CD4-positive, alpha-beta T cell (primary cell): ENCODE data around the gene CLEC16A. TPM values are rescaled to one million over a fixed set of nuclear protein-coding genes. Genes with fewer than 3 reads are reported as not detected.

Experiments used
- ATAC-seq: fragments of 200-7000 bp; cut with Tn5 transposase; one replicate; pipeline ENCODE4 v1.10.0; 2022; ENCODE audit warnings: mild to moderate bottlenecking; ENCODE audit not compliant: poor library complexity
- CTCF ChIA-PET: fragments of 350-600 bp; sonication (Branson Sonifier 250); formaldehyde crosslinking; loops from one replicate; lab custom pipeline; 2021; ENCODE audit warnings: antibody characterized with exemption, inconsistent platforms; lab: Charles Lee
- POLR2A ChIA-PET: fragments of 350-600 bp; sonication (Branson Sonifier 250); formaldehyde crosslinking; loops from one replicate; lab custom pipeline; 2021; ENCODE audit warnings: antibody characterized with exemption, inconsistent platforms; lab: Charles Lee
- DNase-seq, 14 experiments: peaks; one replicate each; pipeline ENCODE4 v3.0.0-alpha.2; 2013 to 2020; ENCODE audit warnings: mixed read lengths in 2 of 14
- H3K27ac ChIP-seq, 2 donors: one replicate each; pipeline versions ENCODE4 v1.5.1 to v1.7.0; 2013; ENCODE audit warnings: low read length in 2 of 2, low read depth in 1 of 2, mild to moderate bottlenecking in 1 of 2
- H3K27me3 ChIP-seq, 2 experiments: 1 replicate in 1 of 2; 2 replicates in 1 of 2; pipeline versions ENCODE4 v1.6.1 to v1.7.0; 2013; ENCODE audit warnings: low read length in 2 of 2, control low read depth in 1 of 2, mild to moderate bottlenecking in 1 of 2, moderate library complexity in 1 of 2; ENCODE audit not compliant: insufficient read depth in 2 of 2, control insufficient read depth in 1 of 2
- H3K36me3 ChIP-seq: one replicate; pipeline ENCODE4 v1.6.1; 2013; ENCODE audit warnings: low read length, control low read depth; ENCODE audit not compliant: insufficient read depth
- H3K4me1 ChIP-seq: one replicate; pipeline ENCODE4 v1.6.1; 2013; ENCODE audit warnings: low read length, control low read depth; ENCODE audit not compliant: insufficient read depth
- H3K4me3 ChIP-seq: one replicate; pipeline ENCODE4 v1.5.1; 2013; ENCODE audit warnings: mild to moderate bottlenecking, low read length, moderate library complexity
- H3K9me3 ChIP-seq, 2 experiments: 1 replicate in 1 of 2; 2 replicates in 1 of 2; pipeline versions ENCODE4 v1.6.1 to v1.7.0; 2013; ENCODE audit warnings: low read length in 2 of 2, mild to moderate bottlenecking in 2 of 2, control low read depth in 1 of 2, moderate library complexity in 1 of 2; ENCODE audit not compliant: control insufficient read depth in 1 of 2, insufficient read depth in 1 of 2
- H3K27ac Mint-ChIP-seq: one replicate; pipeline ENCODE4 v1.8.0; 2020; ENCODE audit warnings: mixed read lengths
- H3K27me3 Mint-ChIP-seq: one replicate; pipeline ENCODE4 v1.8.0; 2021; ENCODE audit warnings: mixed read lengths
- H3K36me3 Mint-ChIP-seq: one replicate; pipeline ENCODE4 v1.8.0; 2021; ENCODE audit warnings: low read depth, mixed read lengths
- H3K4me1 Mint-ChIP-seq: one replicate; pipeline ENCODE4 v1.8.0; 2021; ENCODE audit warnings: low read depth, mixed read lengths
- H3K4me3 Mint-ChIP-seq: one replicate; pipeline ENCODE4 v1.8.0; 2020; ENCODE audit warnings: mild to moderate bottlenecking, mixed read lengths
- H3K9me3 Mint-ChIP-seq: one replicate; pipeline ENCODE4 v1.8.0; 2020; ENCODE audit warnings: mixed read lengths
- intact Hi-C, 2 experiments: fragments of 100-400 bp; cut with DNase I in 1 of 2; cut with micrococcal nuclease in 1 of 2; formaldehyde crosslinking; loops; one replicate each; pipeline versions ENCODE4 v1.15.1 to v1.9.0; 2023 to 2025; cut with DNase I, micrococcal nuclease
- total RNA-seq, 174 experiments: library from RNA in 2 of 174; stranded (reverse) in 2 of 174; gene quantifications; one replicate each; pipeline ENCODE4 v1.2.3 and lab custom pipeline; 2021 to 2026
- TF ChIP-seq, protein P1 (sequence below): fragments of 200-600 bp; IDR thresholded peaks from one replicate; pipeline ENCODE4 v1.8.0; 2022; ENCODE audit warnings: antibody characterized with exemption, mild to moderate bottlenecking

The CLEC16A gene
- total RNA-seq, 2 experiments from 2014 or later: 21.7 to 22.7 TPM

DNA sequence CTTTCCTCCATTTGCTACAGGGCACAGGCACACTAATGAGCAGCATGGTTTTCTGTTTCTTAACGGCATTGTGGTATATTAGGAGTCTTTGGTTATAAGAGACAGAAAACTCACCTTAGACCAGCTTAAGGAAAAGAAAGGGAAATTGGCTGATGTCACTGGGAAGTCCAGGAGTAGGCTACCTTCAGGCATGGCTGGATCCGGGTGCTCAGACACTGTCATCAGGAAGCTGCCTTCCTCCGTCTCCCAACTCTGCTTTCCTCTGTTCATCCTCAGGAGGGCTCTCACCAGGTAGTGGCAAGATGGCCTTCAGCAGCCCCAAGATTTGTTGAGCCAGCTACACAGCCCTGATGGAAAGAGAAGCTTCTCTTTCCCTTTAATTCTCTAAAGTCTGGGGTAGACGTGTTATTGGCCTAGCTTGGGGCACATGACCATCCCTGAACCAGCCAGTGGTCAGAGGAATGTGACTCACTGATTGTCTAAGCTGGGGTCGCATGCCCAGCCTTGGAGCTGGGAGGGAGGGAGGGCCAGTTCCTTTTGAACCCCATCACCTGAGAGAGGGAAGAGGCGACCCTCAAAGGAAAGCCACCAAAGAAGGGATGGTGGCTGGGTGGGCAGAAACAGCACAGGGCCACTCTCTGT lies 117.4 kb downstream of the CLEC16A start:
- no peak overlapping the region for H3K27ac ChIP-seq
- H3K27me3 Mint-ChIP-seq: no peaks in the 10 kb centered on the region
- H3K27me3 ChIP-seq: no peaks in the 10 kb centered on the region
- H3K9me3 Mint-ChIP-seq: no peaks in the 10 kb centered on the region
- no peak for DNase-seq
- peaks cover 71% of the 10 kb centered on the region for H3K36me3 Mint-ChIP-seq
- intact Hi-C loops: no loop called here
- H3K4me3 Mint-ChIP-seq: no peak overlapping the region
- ChIA-PET CTCF (no interaction called here), POLR2A (no interaction called here)
- ATAC-seq: no peak
- no peak overlapping the region for H3K27ac Mint-ChIP-seq
- H3K4me1 Mint-ChIP-seq: no peaks in the 10 kb centered on the region
- no peak overlapping the region for H3K4me3 ChIP-seq
- H3K9me3 ChIP-seq: no peaks in the 10 kb centered on the region
- peaks cover 63% of the 10 kb centered on the region for H3K36me3 ChIP-seq
- TF ChIP-seq, protein P1, sequence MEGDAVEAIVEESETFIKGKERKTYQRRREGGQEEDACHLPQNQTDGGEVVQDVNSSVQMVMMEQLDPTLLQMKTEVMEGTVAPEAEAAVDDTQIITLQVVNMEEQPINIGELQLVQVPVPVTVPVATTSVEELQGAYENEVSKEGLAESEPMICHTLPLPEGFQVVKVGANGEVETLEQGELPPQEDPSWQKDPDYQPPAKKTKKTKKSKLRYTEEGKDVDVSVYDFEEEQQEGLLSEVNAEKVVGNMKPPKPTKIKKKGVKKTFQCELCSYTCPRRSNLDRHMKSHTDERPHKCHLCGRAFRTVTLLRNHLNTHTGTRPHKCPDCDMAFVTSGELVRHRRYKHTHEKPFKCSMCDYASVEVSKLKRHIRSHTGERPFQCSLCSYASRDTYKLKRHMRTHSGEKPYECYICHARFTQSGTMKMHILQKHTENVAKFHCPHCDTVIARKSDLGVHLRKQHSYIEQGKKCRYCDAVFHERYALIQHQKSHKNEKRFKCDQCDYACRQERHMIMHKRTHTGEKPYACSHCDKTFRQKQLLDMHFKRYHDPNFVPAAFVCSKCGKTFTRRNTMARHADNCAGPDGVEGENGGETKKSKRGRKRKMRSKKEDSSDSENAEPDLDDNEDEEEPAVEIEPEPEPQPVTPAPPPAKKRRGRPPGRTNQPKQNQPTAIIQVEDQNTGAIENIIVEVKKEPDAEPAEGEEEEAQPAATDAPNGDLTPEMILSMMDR: no peak
- H3K4me1 ChIP-seq: no peaks in the 10 kb centered on the region

DNA sequence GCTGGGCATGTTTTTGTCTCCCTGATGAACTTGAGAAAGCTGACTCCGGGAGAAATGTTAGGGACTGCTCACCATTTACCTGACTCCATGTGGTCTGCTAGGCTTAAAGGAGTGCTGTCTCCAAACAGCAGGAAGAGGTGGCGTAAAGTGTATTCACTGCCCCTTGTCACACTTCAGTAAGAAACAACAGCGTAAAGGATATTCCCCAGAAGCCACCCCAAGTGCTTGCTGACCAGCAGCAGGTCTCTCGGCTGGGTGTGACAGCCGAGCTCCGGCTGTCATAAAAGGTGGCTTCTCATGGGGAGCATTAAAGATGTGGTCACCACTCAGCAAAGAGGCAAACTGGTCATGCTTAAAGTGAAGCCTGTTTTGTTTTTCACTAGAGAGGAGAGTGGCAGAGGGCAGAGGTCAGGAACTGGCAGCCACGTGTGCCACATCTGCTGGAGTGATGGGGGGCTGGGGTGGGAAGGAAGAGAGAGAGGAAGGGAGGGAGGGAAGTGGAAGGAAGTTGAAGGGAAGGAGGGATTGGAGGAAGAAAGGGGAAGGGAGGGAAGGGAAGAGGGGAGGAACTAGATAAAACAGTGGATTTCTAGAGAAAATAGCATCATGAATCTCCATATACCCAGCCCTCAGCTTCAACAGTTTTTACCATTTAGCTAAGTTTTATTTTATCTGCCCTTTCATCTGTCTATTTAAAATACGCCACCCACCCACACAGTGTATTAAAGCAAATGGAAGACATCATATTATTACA lies 119.3 kb downstream of the CLEC16A start:
- H3K4me1 ChIP-seq: no peaks in the 10 kb centered on the region
- Mint-ChIP-seq H3K27me3 (no peaks in the 10 kb centered on the region), H3K4me3 (no peak overlapping the region), H3K27ac (no peak overlapping the region), H3K9me3 (no peaks in the 10 kb centered on the region), H3K36me3 (peaks cover 68% of the 10 kb centered on the region), H3K4me1 (no peaks in the 10 kb centered on the region)
- ATAC-seq (no peak), DNase-seq (no peak)
- H3K36me3 ChIP-seq: peaks cover 56% of the 10 kb centered on the region
- H3K4me3 ChIP-seq: no peak overlapping the region
- ChIA-PET CTCF (no interaction called here), POLR2A (interaction anchor here (0.6 kb wide), 1 partner anchor 51 kb away, joined by 3 read pairs; no protein-coding TSS in a partner anchor)
- TF ChIP-seq, protein P1: no peak
- no peak overlapping the region for H3K27ac ChIP-seq
- no peaks in the 10 kb centered on the region for H3K27me3 ChIP-seq
- no peaks in the 10 kb centered on the region for H3K9me3 ChIP-seq
- intact Hi-C loops: no loop called here

GRCh38 chr16:11064202-11064540 lies 119.8 kb downstream of the CLEC16A start:
- ChIA-PET CTCF (no interaction called here), POLR2A (no interaction called here)
- H3K27me3 ChIP-seq: no peaks in the 10 kb centered on the region

More at GRCh38 chr16:11064202-11064540, 119.8 kb downstream of the CLEC16A start:
- no peaks in the 10 kb centered on the region for H3K4me1 Mint-ChIP-seq
- Histone ChIP-seq H3K27ac (no peak overlapping the region), H3K36me3 (peaks cover 56% of the 10 kb centered on the region), H3K4me1 (no peaks in the 10 kb centered on the region), H3K4me3 (no peak overlapping the region), H3K9me3 (no peaks in the 10 kb centered on the region)
- no peaks in the 10 kb centered on the region for H3K27me3 Mint-ChIP-seq
- H3K9me3 Mint-ChIP-seq: no peaks in the 10 kb centered on the region
- TF ChIP-seq, protein P1: no peak
- H3K4me3 Mint-ChIP-seq: no peak overlapping the region
- ATAC-seq (no peak), DNase-seq (no peak)
- no peak overlapping the region for H3K27ac Mint-ChIP-seq
- intact Hi-C loops: no loop called here
- H3K36me3 Mint-ChIP-seq: peaks cover 63% of the 10 kb centered on the region
